ENCODE data around the gene ISY1.
"Not testable (repeated sequence)": the region's sequence is repeated elsewhere in the genome, so short reads cannot be mapped to it uniquely, and the experiment has no call there.

ISY1 gene

GRCh38 chr3:129095285-129095684, 65.6 kb downstream of the ISY1 start:
- Histone ChIP-seq H3K27ac (replicated peaks) (no peak overlapping the region), H3K27me3 (ENCODE audit: insufficient read depth, poor library complexity, severe bottlenecking) (no peaks in the 10 kb centered on the region), H3K4me3 (replicated peaks; ENCODE audit: insufficient read depth, low read length) (no peak overlapping the region)
- no peak for TF ChIP-seq POLR2AphosphoS5 (IDR thresholded peaks at IDR 0.05; ENCODE audit: low read depth)
- TF ChIP-seq CTCF (IDR thresholded peaks at IDR 0.05; ENCODE audit: insufficient read depth, low read length): no peak
- no peak for TF ChIP-seq REST (IDR thresholded peaks at IDR 0.05; ENCODE audit: insufficient replicate concordance, low read depth)
- TF ChIP-seq SPI1 (IDR thresholded peaks at IDR 0.05; ENCODE audit: borderline replicate concordance, low read depth): no peak
- no peak for TF ChIP-seq GABPA (IDR thresholded peaks at IDR 0.05; ENCODE audit: low read depth)
- DNase-seq (ENCODE audit: low read depth in 1 of 2, low spot score in 1 of 2): no peak

- H3K27ac ChIP-seq (replicated peaks); H3K4me3 ChIP-seq (replicated peaks; ENCODE audit: insufficient read depth, low read length); H3K27me3 ChIP-seq (ENCODE audit: insufficient read depth, poor library complexity, severe bottlenecking); DNase-seq (ENCODE audit: low read depth in 1 of 2, low spot score in 1 of 2): not testable (repeated sequence)
These were observed 72.6 kb downstream of the ISY1 start for GRCh38 chr3:129088312-129088711.

GRCh38 chr3:129087904-129088303, 73.0 kb downstream of the ISY1 start:
- H3K27ac ChIP-seq (replicated peaks); H3K4me3 ChIP-seq (replicated peaks; ENCODE audit: insufficient read depth, low read length); H3K27me3 ChIP-seq (ENCODE audit: insufficient read depth, poor library complexity, severe bottlenecking): not testable (repeated sequence)
- DNase-seq (ENCODE audit: low read depth in 1 of 2, low spot score in 1 of 2): peak; percentile 20 to 70

DNA sequence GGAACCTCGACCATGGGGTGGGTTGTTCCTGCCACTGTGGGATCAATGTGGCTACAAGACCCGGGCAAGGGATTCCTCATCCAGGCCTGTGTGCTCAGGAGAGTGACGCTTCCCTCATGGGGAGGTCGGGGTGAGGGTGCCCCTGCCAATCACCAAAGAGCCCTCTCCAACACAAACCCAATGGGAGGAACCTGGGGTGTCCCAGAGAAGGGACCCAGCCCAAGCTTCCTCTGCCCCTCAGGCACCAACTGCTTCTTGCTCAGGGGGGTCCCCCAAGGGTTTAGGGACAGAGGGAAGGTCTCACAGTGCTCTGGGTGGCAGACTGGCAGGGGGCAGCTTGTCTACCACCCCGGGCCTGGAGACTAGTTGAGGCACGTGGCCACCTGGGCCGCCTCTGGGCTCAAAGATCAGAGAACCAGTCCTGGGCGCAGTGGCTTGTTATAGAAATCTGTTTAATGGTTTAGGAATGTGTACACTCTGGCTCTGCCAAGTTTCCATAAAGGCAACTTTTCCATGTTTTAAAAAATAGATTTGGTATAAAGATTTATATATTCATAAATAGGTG, 73.6 kb downstream of the ISY1 start:
- DNase-seq (ENCODE audit: low read depth in 1 of 2, low spot score in 1 of 2): no peak
- TF ChIP-seq REST (IDR thresholded peaks at IDR 0.05; ENCODE audit: insufficient replicate concordance, low read depth) (no peak), SPI1 (IDR thresholded peaks at IDR 0.05; ENCODE audit: borderline replicate concordance, low read depth) (no peak), CTCF (IDR thresholded peaks at IDR 0.05; ENCODE audit: insufficient read depth, low read length) (no peak), POLR2AphosphoS5 (IDR thresholded peaks at IDR 0.05; ENCODE audit: low read depth) (no peak), GABPA (IDR thresholded peaks at IDR 0.05; ENCODE audit: low read depth) (no peak)
- Histone ChIP-seq H3K4me3 (replicated peaks; ENCODE audit: insufficient read depth, low read length) (no peak overlapping the region), H3K27me3 (ENCODE audit: insufficient read depth, poor library complexity, severe bottlenecking) (no peaks in the 10 kb centered on the region), H3K27ac (replicated peaks) (no peak overlapping the region)

GRCh38 chr3:129085818-129086217, 75.0 kb downstream of the ISY1 start:
- Histone ChIP-seq H3K27me3 (ENCODE audit: insufficient read depth, poor library complexity, severe bottlenecking) (no peaks in the 10 kb centered on the region), H3K4me3 (replicated peaks; ENCODE audit: insufficient read depth, low read length) (no peak overlapping the region), H3K27ac (replicated peaks) (no peak overlapping the region)
- TF ChIP-seq GABPA (IDR thresholded peaks at IDR 0.05; ENCODE audit: low read depth) (no peak), POLR2AphosphoS5 (IDR thresholded peaks at IDR 0.05; ENCODE audit: low read depth) (no peak)
- DNase-seq (ENCODE audit: low read depth in 1 of 2, low spot score in 1 of 2): no peak

Measured in HL-60 (cell line).